Activated gamma-delta T cell (primary cell): ENCODE measurements around the gene TOMM34.
A peak's percentile ranks its signal among the peaks of the same experiment; 100 is the strongest.

Experiments
- DNase-seq: peaks from one replicate; lab custom pipeline; 2025; lab: John Stamatoyannopoulos, UW
- total RNA-seq, 2 donors: gene quantifications; one replicate each; lab custom pipeline; 2026; lab: John Stamatoyannopoulos, UW

Gene TOMM34
- 13.0 to 20.9 reads per million in 2 donors for total RNA-seq

GRCh38 chr20:44960103-44960852 lies at the start of gene TOMM34:
TSS of gene TOMM34 (minus strand) at chr20:44960397. CDS start at chr20:44960333, 64 bp downstream.
- DNase-seq, result peak; percentile 92

- no peak for DNase-seq
These were observed 48.4 kb upstream of the TOMM34 start for GRCh38 chr20:45008521-45009049.

- DNase-seq, result no peak
These were observed 37.5 kb upstream of the TOMM34 start for GRCh38 chr20:44997668-44998067.

- no peak for DNase-seq
These were observed 37.0 kb upstream of the TOMM34 start for GRCh38 chr20:44997171-44997570.

DNA sequence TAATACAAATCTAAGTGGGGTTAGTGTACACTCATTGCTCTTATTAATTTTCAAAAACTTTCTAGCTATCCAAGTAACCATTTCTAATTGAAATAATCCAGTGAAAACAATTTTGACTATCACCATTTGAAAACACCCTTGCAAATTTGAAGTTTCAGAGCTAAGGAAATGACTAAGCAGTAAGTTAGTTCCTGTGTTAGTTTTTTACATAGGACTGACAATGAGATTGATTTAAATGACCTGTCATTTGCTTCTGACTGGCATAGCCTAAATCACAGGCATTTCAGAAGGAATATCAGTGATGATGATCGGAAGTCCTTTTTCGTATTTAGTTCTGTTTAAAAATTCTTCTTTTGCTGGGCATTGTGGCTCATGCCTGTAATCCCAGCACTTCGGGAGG lies 33.1 kb upstream of the TOMM34 start:
- DNase-seq, result no peak

- DNase-seq, result no peak
These were observed 30.8 kb upstream of the TOMM34 start for GRCh38 chr20:44990957-44991356.

GRCh38 chr20:44990425-44990824 lies 30.2 kb upstream of the TOMM34 start:
- DNase-seq, result no peak

- DNase-seq, result no peak
These were observed 28.5 kb upstream of the TOMM34 start for GRCh38 chr20:44988631-44989171.

DNA sequence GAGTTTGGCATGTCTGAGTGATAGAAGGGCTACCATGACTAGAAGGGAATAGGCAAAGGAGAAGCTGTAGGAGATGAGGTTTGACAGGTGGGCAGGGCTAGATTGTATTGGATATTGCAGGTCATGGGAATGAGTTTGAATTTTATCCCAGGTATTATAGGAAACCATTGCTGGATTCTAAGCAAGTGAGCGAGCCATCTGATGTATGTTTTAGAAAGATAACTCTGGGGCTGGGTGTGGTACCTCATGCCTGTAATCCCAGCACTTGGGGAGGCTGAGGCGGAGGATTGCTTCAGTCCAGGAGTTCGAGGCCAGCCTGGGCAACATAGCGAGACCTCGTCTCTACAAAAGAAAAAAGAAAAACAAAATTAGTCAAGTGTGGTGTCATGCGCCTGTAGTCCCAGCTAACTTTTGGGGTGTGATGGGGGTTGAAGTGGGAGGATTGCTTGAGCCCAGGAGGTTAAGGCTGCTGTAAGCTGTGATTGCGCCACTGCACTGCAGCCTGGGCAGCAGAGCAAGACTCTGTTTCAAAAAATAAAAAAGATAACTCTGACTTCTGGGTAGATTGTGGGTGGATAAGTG lies 23.0 kb upstream of the TOMM34 start:
- no peak for DNase-seq

GRCh38 chr20:44981736-44982406 lies 21.7 kb upstream of the TOMM34 start:
- DNase-seq, result no peak

- no peak for DNase-seq
These were observed 19.0 kb upstream of the TOMM34 start for GRCh38 chr20:44979090-44979621.

GRCh38 chr20:44976698-44977097 lies 16.5 kb upstream of the TOMM34 start:
- no peak for DNase-seq

DNA sequence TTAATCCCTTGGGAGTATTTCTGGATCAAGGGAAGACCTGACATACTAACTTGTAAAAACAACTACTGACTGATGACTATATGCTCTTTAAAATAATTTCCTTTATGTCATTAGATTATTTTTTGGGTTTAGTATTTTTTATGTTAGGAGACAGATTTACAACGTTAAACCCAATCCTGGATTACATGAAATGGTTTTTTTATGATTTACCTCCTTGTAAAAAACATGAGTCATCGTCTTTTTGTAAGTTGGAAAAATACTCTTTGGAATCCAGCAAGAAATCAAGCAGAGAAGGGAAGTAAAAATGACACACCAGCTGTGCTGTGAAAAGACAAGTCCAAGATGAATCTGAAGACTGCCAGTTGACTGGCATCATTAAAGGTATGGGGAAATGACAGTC lies 12.9 kb upstream of the TOMM34 start:
- DNase-seq, result no peak

DNA sequence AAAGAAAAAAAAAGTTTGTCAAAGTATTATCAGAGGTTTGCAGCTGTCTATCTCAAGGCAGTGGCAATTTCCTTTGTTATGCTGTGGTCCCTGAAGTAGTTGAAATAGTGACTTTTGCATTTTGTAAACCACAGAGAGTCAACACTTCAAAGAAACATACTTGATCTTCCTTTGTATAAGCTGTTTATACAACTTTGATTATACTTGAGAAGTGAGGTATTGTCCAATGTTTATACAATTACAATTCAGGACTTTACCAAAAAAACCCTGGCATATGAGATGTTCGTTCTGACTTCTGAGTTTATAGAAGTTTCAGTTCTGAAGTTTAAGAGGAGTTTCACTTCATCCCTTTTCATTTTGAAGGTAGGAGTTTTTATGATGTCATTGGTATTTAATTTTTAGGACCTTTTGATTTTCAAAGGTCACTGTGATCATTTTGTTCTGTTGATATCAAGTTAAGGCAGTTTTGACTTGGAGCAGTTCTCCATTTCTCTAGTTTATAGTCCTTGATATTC lies 10.1 kb upstream of the TOMM34 start:
- DNase-seq, result no peak

- DNase-seq, result no peak
These were observed 9.2 kb upstream of the TOMM34 start for GRCh38 chr20:44969300-44969894.

DNA sequence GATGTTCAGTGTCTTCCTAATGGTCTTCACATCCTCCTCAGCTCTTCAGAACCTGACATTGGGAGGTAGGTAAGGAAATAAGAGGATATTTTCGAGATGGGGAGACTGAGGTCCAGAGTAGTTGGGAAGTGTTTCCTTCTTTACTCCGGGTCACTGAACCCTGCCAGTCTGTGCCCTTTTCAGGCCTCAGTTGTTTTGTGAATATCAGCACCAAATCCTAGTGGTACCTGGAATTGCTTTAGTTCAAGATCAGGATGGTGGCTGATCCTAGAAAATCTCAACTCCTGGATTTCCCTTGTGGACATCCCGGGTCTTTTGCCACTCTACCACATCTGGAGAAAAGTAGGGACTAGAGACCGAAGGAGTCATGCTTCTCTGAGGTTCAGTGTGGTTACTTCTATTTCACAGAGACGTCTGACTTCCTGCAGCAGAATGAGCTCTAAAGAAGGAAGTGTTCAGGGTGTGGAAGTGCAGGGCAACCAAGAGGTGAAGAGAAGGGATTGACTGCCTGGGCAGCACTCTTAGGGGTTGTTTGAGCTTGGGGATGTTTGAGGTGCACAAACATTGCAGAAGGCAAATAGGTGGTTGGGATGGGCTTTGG lies 7.1 kb upstream of the TOMM34 start:
- no peak for DNase-seq

- peak; percentile 96 for DNase-seq
These were observed 6.1 kb upstream of the TOMM34 start, which contains the start of gene STK4 for GRCh38 chr20:44966030-44966961. TSS of gene STK4 (plus strand) at chr20:44966512. CDS start at chr20:44966569, 57 bp downstream.

DNA sequence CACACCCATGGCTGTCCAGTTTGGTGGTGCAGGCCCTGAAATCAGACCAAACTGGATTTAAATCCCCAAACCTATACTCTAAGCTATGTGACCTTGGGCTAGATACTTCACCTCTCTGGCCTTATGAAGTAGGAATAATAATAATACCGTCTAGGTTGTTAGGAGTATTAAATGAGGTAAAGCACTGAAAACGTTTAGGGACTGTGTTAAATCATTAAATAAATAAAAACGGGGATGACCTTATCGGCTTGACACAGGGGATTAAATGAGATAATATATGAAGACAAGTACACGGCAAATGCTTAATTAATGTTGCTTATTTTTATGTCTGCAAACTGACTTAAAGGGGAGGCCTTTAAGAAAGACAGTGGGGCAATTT lies 5.4 kb upstream of the TOMM34 start:
- no peak for DNase-seq

GRCh38 chr20:44963325-44964215 lies 3.4 kb upstream of the TOMM34 start:
- no peak for DNase-seq
